ENCODE data around the gene ICA1. TPM values are rescaled to one million over a fixed set of nuclear protein-coding genes. Genes with fewer than 3 reads are reported as not detected.

ICA1 gene
- total and polyA plus RNA-seq, 2 of the 4 experiments (the other 2 are of a cell fraction), result not detected

DNA sequence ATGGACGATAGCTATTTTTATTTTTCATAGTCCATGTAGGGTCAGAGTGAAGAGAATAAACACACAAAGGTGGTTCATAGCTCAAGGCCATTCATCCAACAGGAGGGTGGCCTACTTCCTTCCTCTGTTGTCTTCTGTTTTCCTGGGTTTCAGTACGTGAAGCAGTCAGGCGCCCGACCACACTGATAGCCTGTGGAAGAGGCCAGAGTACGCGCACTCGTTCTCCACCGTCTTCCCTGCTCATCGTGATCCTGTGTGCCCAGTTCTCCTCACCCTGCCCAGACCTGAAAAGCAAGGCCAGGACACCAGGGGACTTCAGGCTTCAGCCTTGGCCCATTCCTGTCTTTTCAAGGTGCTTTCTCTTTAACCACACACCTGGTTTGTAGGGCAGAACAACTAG is 158.7 kb downstream of the ICA1 start:
- BruUV-seq (replicated peaks), result no TSS peak
- Histone ChIP-seq H4K20me1 (ENCODE audit: insufficient read depth, low read length) (no peaks in the 10 kb centered on the region), H3K36me3 (ENCODE audit: control insufficient read depth, insufficient read depth, low read length) (no peaks in the 10 kb centered on the region), H2AK9ac (replicated peaks; ENCODE audit: low read depth, low read length, poor library complexity) (no peak overlapping the region), H2BK15ac (ENCODE audit: low read depth, low read length) (no peak overlapping the region), H2BK20ac (ENCODE audit: low read depth, low read length) (no peak overlapping the region), H3K27ac (ENCODE audit: insufficient read depth, low read length) (no peak overlapping the region), H3K18ac (ENCODE audit: low read depth, low read length) (no peak overlapping the region), H3K9ac (ENCODE audit: low read depth, low read length) (no peak overlapping the region), H3K56ac (ENCODE audit: extremely low read depth, insufficient read depth, low read length) (no peak overlapping the region), H2AK5ac (ENCODE audit: low read depth, low read length) (no peak overlapping the region), H2BK120ac (ENCODE audit: low read depth, low read length) (no peak overlapping the region), H3K27me3 (ENCODE audit: control insufficient read depth, insufficient read depth, low read length) (no peaks in the 10 kb centered on the region), H3K14ac (replicated peaks; ENCODE audit: low read depth, low read length) (no peak overlapping the region), H3K4me1 (ENCODE audit: control insufficient read depth, insufficient read depth, low read length) (no peaks in the 10 kb centered on the region), H3K4me2 (ENCODE audit: low read depth, low read length) (no peak overlapping the region), H3K9me1 (ENCODE audit: insufficient read depth, low read length) (no peaks in the 10 kb centered on the region), H4K8ac (ENCODE audit: low read depth in 2 of 2, low read length in 2 of 2) (no peak overlapping the region), H3K4ac (ENCODE audit: low read depth, low read length) (no peak overlapping the region), H2BK5ac (ENCODE audit: low read depth, low read length, poor library complexity, severe bottlenecking) (no peak overlapping the region), H3K23ac (ENCODE audit: low read depth, low read length) (no peak overlapping the region), H4K91ac (ENCODE audit: insufficient read depth, low read depth, low read length) (no peak overlapping the region), H3K9me3 (ENCODE audit: control insufficient read depth, insufficient read depth, low read length) (no peaks in the 10 kb centered on the region), H3K4me3 (ENCODE audit: insufficient read depth, low read depth, low read length) (no peak overlapping the region), H4K5ac (ENCODE audit: low read depth, low read length) (no peak overlapping the region), H2AFZ (replicated peaks; ENCODE audit: low read length, poor library complexity) (no peak overlapping the region), H3K79me1 (ENCODE audit: low read depth in 1 of 2, low read length in 2 of 2) (no peaks in the 10 kb centered on the region)
- in situ Hi-C loops (cut with MboI; ENCODE audit: low sequenced_read_pairs) (no loop called here), dilution Hi-C loops (cut with HindIII; ENCODE audit: low sequenced_read_pairs, unreplicated experiment) (no loop called here), intact Hi-C loops (cut with micrococcal nuclease) (no loop called here)
- POLR2A ChIA-PET (ENCODE audit: unreplicated experiment), result no interaction called here
- WGBS, 2 experiments (ENCODE audit: extremely low coverage in 2 of 2, insufficient read length in 1 of 2), result 87% methylated on average over 9 of the region's 9 CpGs; no CpG with 5 or more reads in 1 of the 2 experiments
- no peak for ATAC-seq (ENCODE audit: low read depth)
- CTCF ChIA-PET, result interaction anchor here (0.5 kb wide), 1 partner anchor 93 kb away, joined by 3 read pairs; no protein-coding TSS in a partner anchor
- TF ChIP-seq MAFK (IDR thresholded peaks at IDR 0.05; ENCODE audit: low read depth, low read length) (no peak), RCOR1 (IDR thresholded peaks at IDR 0.05; ENCODE audit: insufficient replicate concordance, low read length) (no peak), MAZ (IDR thresholded peaks at IDR 0.05; ENCODE audit: borderline replicate concordance, low read depth, low read length) (no peak), NFE2L2 (IDR thresholded peaks at IDR 0.05; ENCODE audit: low read depth, low read length) (no peak), RAD21 (IDR thresholded peaks at IDR 0.05; ENCODE audit: low read length) (no peak), FOS (IDR thresholded peaks at IDR 0.05; ENCODE audit: low read depth, low read length) (no peak)
- TF ChIP-seq, protein P1, sequence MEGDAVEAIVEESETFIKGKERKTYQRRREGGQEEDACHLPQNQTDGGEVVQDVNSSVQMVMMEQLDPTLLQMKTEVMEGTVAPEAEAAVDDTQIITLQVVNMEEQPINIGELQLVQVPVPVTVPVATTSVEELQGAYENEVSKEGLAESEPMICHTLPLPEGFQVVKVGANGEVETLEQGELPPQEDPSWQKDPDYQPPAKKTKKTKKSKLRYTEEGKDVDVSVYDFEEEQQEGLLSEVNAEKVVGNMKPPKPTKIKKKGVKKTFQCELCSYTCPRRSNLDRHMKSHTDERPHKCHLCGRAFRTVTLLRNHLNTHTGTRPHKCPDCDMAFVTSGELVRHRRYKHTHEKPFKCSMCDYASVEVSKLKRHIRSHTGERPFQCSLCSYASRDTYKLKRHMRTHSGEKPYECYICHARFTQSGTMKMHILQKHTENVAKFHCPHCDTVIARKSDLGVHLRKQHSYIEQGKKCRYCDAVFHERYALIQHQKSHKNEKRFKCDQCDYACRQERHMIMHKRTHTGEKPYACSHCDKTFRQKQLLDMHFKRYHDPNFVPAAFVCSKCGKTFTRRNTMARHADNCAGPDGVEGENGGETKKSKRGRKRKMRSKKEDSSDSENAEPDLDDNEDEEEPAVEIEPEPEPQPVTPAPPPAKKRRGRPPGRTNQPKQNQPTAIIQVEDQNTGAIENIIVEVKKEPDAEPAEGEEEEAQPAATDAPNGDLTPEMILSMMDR (conservative IDR thresholded peaks at IDR 0.05; ENCODE audit: low read depth, low read length), result no peak
- TF ChIP-seq, protein P2, sequence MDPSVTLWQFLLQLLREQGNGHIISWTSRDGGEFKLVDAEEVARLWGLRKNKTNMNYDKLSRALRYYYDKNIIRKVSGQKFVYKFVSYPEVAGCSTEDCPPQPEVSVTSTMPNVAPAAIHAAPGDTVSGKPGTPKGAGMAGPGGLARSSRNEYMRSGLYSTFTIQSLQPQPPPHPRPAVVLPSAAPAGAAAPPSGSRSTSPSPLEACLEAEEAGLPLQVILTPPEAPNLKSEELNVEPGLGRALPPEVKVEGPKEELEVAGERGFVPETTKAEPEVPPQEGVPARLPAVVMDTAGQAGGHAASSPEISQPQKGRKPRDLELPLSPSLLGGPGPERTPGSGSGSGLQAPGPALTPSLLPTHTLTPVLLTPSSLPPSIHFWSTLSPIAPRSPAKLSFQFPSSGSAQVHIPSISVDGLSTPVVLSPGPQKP (IDR thresholded peaks at IDR 0.05; ENCODE audit: borderline replicate concordance, low read depth, low read length), result no peak
- DNase-seq, result no peak

All from IMR-90 (cell line).